Prostate gland (tissue), 2 donors: ENCODE measurements around the gene ORMDL1.

Source experiments
- CTCF ChIP-seq, 4 experiments: fragments of 200-600 bp in 2 of 4; fragments of 450-650 bp in 2 of 4; sonication (generic) in 2 of 4; IDR thresholded peaks; 1 replicate in 3 of 4; 2 replicates in 1 of 4; pipeline ENCODE4 v1.5.1; 2016 to 2019; ENCODE audit warnings: antibody characterized with exemption in 4 of 4, mild to moderate bottlenecking in 2 of 4, moderate library complexity in 2 of 4
- POLR2A ChIP-seq: fragments of 450-650 bp; IDR thresholded peaks from one replicate; pipeline ENCODE4 v1.6.1; 2016; ENCODE audit warnings: antibody characterized with exemption, mild to moderate bottlenecking
- POLR2AphosphoS5 ChIP-seq: sonication (generic); formaldehyde crosslinking; IDR thresholded peaks from one replicate; pipeline ENCODE4 v1.6.1; 2017; ENCODE audit warnings: antibody characterized with exemption

DNA sequence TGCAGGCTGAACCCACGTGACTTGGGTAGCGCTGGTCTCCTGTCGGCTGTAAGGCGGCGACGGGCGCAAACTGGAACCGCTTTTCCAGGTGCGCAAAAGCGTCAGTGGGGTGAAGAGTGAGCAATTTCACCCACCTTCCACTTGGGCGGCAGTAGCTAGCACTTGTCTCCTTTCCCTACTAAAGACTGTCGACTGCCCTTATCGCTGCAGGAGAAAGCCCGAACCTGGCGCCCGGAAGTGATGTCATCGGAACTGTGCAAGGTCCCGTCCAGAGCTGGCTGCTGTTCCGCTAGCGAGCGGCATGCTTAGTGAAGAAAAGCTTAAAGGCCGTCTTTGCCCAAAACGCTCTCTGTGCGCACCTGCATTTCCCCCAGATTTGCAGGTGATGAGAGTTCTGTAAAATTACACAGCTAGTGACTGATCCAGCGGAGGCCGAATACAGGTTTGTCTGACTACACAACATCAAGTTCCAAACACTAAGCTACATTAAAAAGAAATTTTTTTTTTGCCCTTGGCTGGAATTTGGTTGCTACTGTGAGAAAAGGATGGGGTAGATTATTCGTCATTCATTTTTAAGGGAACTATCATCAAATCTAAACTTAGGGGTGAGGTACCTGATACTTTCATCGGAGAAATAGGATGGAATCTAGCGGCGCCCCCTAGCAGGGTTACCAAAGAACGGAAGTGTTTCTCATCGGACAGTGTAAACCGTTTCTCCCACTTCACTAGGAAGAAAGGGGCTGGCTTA is 21.4 kb downstream of the ORMDL1 start, which contains the start of gene OSGEPL1:
- TF ChIP-seq POLR2A: peak; percentile 11
- TF ChIP-seq CTCF (IDR thresholded peaks at IDR 0.05): peak in 3 of 4 experiments; percentile 13 to 42 (median 33)
- peak; percentile 60 for TF ChIP-seq POLR2AphosphoS5
